ENCODE data around the gene HIBCH.
A peak's percentile ranks its signal among the peaks of the same experiment; 100 is the strongest.
"Not testable (repeated sequence)": the region's sequence is repeated elsewhere in the genome, so short reads cannot be mapped to it uniquely, and the experiment has no call there.

HIBCH gene

GRCh38 chr2:190223989-190224388 is 95.6 kb downstream of the HIBCH start:
- not testable (repeated sequence) for DNase-seq

- DNase-seq: not testable (repeated sequence)
These were observed 96.9 kb downstream of the HIBCH start for GRCh38 chr2:190222745-190223144.

- DNase-seq: no peak
These were observed 98.2 kb downstream of the HIBCH start for GRCh38 chr2:190221429-190221828.

GRCh38 chr2:190219186-190219585 is 100.4 kb downstream of the HIBCH start:
- DNase-seq: no peak

GRCh38 chr2:190217616-190218015 is 102.0 kb downstream of the HIBCH start:
- DNase-seq: no peak

GRCh38 chr2:190216829-190217228 is 102.8 kb downstream of the HIBCH start:
- DNase-seq: peak in 1 of 2 donors; percentile 13

- no peak for DNase-seq
These were observed 104.0 kb downstream of the HIBCH start for GRCh38 chr2:190215620-190216019.

GRCh38 chr2:190214426-190215194 is 105.0 kb downstream of the HIBCH start:
- no peak for DNase-seq

GRCh38 chr2:190213441-190214335 is 105.9 kb downstream of the HIBCH start:
- DNase-seq: no peak

- DNase-seq: no peak
These were observed 109.2 kb downstream of the HIBCH start for GRCh38 chr2:190210471-190210870.

- DNase-seq: no peak
These were observed 110.1 kb downstream of the HIBCH start for GRCh38 chr2:190209559-190209958.

GRCh38 chr2:190207930-190208329 is 111.7 kb downstream of the HIBCH start:
- DNase-seq: no peak

GRCh38 chr2:190205657-190206056 is 114.0 kb downstream of the HIBCH start:
- DNase-seq: no peak

GRCh38 chr2:190202604-190203003 is 117.0 kb downstream of the HIBCH start:
- no peak for DNase-seq

GRCh38 chr2:190202018-190202417 is 117.6 kb downstream of the HIBCH start:
- no peak for DNase-seq

GRCh38 chr2:190200603-190201002 is 119.0 kb downstream of the HIBCH start:
- no peak for DNase-seq

- DNase-seq: no peak
These were observed 120.1 kb downstream of the HIBCH start for GRCh38 chr2:190199530-190199929.

- no peak for DNase-seq
These were observed 120.5 kb downstream of the HIBCH start for GRCh38 chr2:190199109-190199508.

- no peak for DNase-seq
These were observed 122.4 kb downstream of the HIBCH start for GRCh38 chr2:190197143-190197720.

GRCh38 chr2:190190507-190191162 is 129.0 kb downstream of the HIBCH start:
- no peak for DNase-seq

- no peak for DNase-seq
These were observed 131.3 kb downstream of the HIBCH start for GRCh38 chr2:190188289-190188688.

GRCh38 chr2:190186238-190186637 is 133.4 kb downstream of the HIBCH start:
- no peak for DNase-seq

GRCh38 chr2:190185380-190185779 is 134.2 kb downstream of the HIBCH start:
- DNase-seq: no peak
